ENCODE results near the gene PSMC1. TPM values are rescaled to one million over a fixed set of nuclear protein-coding genes. Genes with fewer than 3 reads are reported as not detected.

The PSMC1 gene
- total and polyA plus RNA-seq, 2 experiments from 2014 or later = 112 to 139 TPM

- peaks cover 8% of the 10 kb centered on the region for H3K27me3 Mint-ChIP-seq (ENCODE audit: insufficient read depth, low read depth, poor library complexity)
Measured at GRCh38 chr14:90299408-90299807, 43.1 kb downstream of the PSMC1 start.

More at GRCh38 chr14:90299408-90299807, 43.1 kb downstream of the PSMC1 start:
- peaks cover 9% of the 10 kb centered on the region for H3K9me3 Mint-ChIP-seq
- Histone ChIP-seq H3K27ac (ENCODE audit: low read depth) (no peak overlapping the region), H3K27me3 (ENCODE audit: insufficient read depth) (no peaks in the 10 kb centered on the region), H3K79me2 (replicated peaks; ENCODE audit: insufficient read depth) (0 out of 2 replicates have a peak, but pooled peaks cover 3% of the 10 kb centered on the region), H3K4me3 (no peak overlapping the region), H3K36me3 (ENCODE audit: insufficient read depth) (peaks cover 3% of the 10 kb centered on the region; the same call in 1 of the 2 replicates), H2AFZ (no peak overlapping the region), H4K20me1 (replicated peaks; ENCODE audit: insufficient read depth) (no peaks in the 10 kb centered on the region), H3K4me1 (ENCODE audit: insufficient read depth) (peaks cover 28% of the 10 kb centered on the region), H3K4me2 (no peak overlapping the region), H3K9me2 (ENCODE audit: insufficient read depth) (no peaks in the 10 kb centered on the region), H3F3A (replicated peaks; ENCODE audit: low read depth) (peaks cover 3% of the 10 kb centered on the region; the same call in 1 of the 2 replicates)
- no peak for TF ChIP-seq ZNF331 (CRISPR knock-in tag; IDR thresholded peaks at IDR 0.05; ENCODE audit: low read depth)
- no peak for TF ChIP-seq EZH2 (IDR thresholded peaks at IDR 0.05; ENCODE audit: low read depth, unreplicated experiment)
- no peak for TF ChIP-seq JUNB (IDR thresholded peaks at IDR 0.05; ENCODE audit: unreplicated experiment)
- TF ChIP-seq EZH2phosphoT487 (IDR thresholded peaks at IDR 0.05; ENCODE audit: unreplicated experiment) = no peak
- no peak for TF ChIP-seq ZNF114 (CRISPR knock-in tag; IDR thresholded peaks at IDR 0.05)
- TF ChIP-seq POLR2AphosphoS5 (IDR thresholded peaks at IDR 0.05; ENCODE audit: low read depth) = no peak
- TF ChIP-seq CREB1 (CRISPR knock-in tag; IDR thresholded peaks at IDR 0.05; ENCODE audit: low read depth) = no peak
- TF ChIP-seq ZNF462 (CRISPR knock-in tag; IDR thresholded peaks at IDR 0.05) = no peak
- TF ChIP-seq STAT1 (IDR thresholded peaks at IDR 0.05; ENCODE audit: unreplicated experiment) = no peak
- TF ChIP-seq NANOG (IDR thresholded peaks at IDR 0.05; ENCODE audit: borderline replicate concordance) = no peak
- no peak for TF ChIP-seq REST (IDR thresholded peaks at IDR 0.05; ENCODE audit: unreplicated experiment)
- TF ChIP-seq ETS1 (IDR thresholded peaks at IDR 0.05) = no peak
- H3K36me3 Mint-ChIP-seq (ENCODE audit: low read depth) = peaks cover 57% of the 10 kb centered on the region
- ATAC-seq (no peak), DNase-seq (ENCODE audit: low spot score) (no peak)
- H3K4me1 Mint-ChIP-seq = peaks cover 36% of the 10 kb centered on the region
- no peak overlapping the region for H3K4me3 Mint-ChIP-seq
- H3K27ac Mint-ChIP-seq = no peak overlapping the region

Measured in GM23338 (cell line).